Spinal cord (tissue), 10 donors: Measurements from ENCODE around the gene CDIP1. TPM values are rescaled to one million over a fixed set of nuclear protein-coding genes. Genes with fewer than 3 reads are reported as not detected.

Experiments
- DNase-seq, 6 donors: peaks; one replicate each; pipeline versions ENCODE4 v3.0.0 to v3.0.0-alpha.2; 2013 to 2015; ENCODE audit warnings: low spot score in 6 of 6, low read depth in 4 of 6
- H3K27ac ChIP-seq: one replicate; pipeline ENCODE4 v1.5.1; 2013; ENCODE audit warnings: low read depth, low read length, control low read depth
- H3K27me3 ChIP-seq: one replicate; pipeline ENCODE4 v1.6.1; 2013; ENCODE audit warnings: low read length; ENCODE audit not compliant: control insufficient read depth, insufficient read depth
- H3K36me3 ChIP-seq: one replicate; pipeline ENCODE4 v1.6.1; 2013; ENCODE audit warnings: low read length; ENCODE audit not compliant: control insufficient read depth, insufficient read depth
- H3K4me1 ChIP-seq: one replicate; pipeline ENCODE4 v1.6.1; 2013; ENCODE audit warnings: low read length; ENCODE audit not compliant: control insufficient read depth, insufficient read depth
- H3K4me3 ChIP-seq: one replicate; pipeline ENCODE4 v1.5.1; 2013; ENCODE audit warnings: low read depth, low read length, control low read depth
- H3K9me3 ChIP-seq: one replicate; pipeline ENCODE4 v1.6.1; 2013; ENCODE audit warnings: low read length; ENCODE audit not compliant: control insufficient read depth, insufficient read depth
- WGBS: methylation state at CpG from one replicate; pipeline ENCODE4 v1.1.5; 2013; ENCODE audit warnings: missing lambda C conversion rate; ENCODE audit not compliant: insufficient coverage; 5-methylcytosine and 5-hydroxymethylcytosine counted together
- polyA plus RNA-seq, 2 donors: library from polyadenylated mRNA; unstranded; fragments of 120-200 nt; gene quantifications; one replicate each; pipeline ENCODE4 v1.2.1, GENCODE V29; 2013; ENCODE audit not compliant: insufficient read length in 2 of 2
- total RNA-seq, 2 donors: library from RNA; depleted of rRNA in 1 of 2; stranded (reverse); fragments of 120-200 nt in 1 of 2; fragments of >200 nt in 1 of 2; gene quantifications; one replicate each; pipeline versions ENCODE4 v1.2.3 to v1.2.4, GENCODE V29; 2013 to 2014
- donor health status: healthy.

The CDIP1 gene
- total and polyA plus RNA-seq, 4 donors, result 20.5 to 74.8 (median 52.0) TPM

DNA sequence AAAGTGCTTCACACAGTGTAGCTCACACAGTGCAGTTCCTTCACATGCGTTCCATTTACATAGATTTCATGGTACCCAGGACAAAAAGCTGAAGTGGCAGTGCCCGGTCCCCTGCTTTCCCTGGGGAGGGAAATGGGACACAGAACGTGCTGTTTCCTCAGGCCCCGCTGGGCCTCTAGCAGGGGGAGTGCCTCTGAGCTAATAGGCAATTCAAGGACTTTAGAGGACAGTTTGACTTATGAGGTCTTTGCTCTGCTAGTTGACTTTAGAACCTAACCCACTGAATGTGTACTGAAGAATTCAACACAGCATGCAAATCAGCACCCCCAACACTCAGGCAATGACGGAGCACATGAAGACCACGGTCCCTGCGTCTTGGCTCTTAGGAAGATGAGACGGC is 6.8 kb downstream of the CDIP1 start:
- H3K4me3 ChIP-seq, result no peak overlapping the region
- peaks cover 47% of the 10 kb centered on the region for H3K4me1 ChIP-seq
- WGBS, result 29% methylated on average over 1 of the region's 8 CpGs
- peak in 1 of 6 donors; percentile 49 for DNase-seq
- H3K9me3 ChIP-seq, result no peaks in the 10 kb centered on the region
- peak overlapping the region; percentile 40 for H3K27ac ChIP-seq
- H3K36me3 ChIP-seq, result peaks cover 17% of the 10 kb centered on the region
- no peaks in the 10 kb centered on the region for H3K27me3 ChIP-seq

DNA sequence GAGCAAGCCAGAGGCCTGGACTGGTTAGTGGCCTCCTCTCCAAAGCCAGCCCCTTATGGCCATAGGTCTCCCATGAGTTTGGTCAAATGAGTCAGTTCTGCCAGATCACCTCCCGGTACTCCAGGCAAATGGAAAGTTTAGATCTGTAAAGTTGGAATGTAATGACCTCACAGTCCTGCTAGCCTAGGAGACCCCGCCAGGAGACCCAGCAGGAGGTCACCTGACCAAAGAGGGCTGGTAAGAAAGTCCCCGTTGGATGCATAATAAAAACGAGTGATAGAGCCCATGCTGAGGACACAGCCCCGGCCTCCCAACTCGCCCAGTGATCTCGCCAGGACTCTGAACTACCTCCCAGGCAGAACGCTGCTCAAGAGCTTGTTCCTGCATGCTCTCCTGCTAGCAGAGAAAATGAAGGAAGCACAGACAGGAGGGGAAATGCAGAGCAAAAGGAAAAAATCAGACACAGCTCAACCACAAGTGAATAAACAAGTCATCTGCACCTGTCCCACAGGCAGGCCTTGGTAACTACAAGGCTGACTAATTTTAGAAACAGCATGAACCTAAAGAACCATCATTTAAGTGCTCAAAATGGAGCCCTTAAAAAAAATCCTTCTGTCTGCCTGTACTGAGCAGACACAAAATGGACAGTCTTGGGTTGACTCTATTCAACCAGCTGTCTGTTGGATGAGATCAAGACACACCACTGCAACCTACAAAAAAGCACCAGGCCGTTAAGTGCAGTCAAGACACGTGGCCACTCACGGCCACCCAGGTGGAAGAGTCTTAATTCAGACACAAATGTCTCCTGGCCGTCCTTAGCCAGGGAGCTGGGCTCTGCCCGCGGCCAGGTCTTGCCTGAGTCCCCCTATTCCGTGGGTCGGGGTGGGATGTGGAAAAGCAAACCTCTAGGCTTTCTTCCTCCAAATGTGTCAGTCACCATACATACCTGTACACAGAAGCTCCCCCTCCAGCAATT is 9.2 kb downstream of the CDIP1 start:
- H3K4me1 ChIP-seq, result peaks cover 49% of the 10 kb centered on the region

DNA sequence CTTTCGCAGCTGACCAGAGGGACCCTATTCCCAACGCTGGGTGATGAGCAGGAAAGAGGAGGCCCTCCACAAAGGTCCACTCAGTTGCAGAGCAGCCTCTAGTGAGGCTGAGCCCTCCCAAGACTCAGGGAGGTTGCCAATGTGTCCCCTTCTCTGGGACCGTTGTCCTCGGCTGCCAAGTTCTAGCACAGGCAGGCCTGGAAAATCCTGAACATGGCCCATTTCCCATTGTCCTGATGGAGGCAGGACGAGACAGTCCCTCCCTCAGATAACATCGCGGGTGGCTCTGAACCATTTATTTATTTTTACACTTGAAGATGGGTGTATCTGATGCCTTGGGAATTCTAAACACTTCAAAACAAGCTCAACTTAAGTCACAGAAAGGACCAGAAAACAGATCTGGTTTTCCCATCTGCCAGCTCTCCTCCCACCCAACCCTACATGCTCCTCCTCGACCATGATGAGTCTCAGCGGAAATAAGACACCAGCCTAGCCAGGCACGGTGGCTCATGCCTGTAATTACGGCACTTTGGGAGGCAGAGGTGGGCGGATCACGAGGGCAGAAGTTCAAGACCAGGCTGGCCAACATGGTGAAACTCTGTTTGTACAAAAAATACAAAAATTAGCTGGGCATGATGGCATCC is 12.8 kb downstream of the CDIP1 start:
- WGBS, result 89% methylated on average over 10 of the region's 13 CpGs
- Histone ChIP-seq H3K9me3 (no peaks in the 10 kb centered on the region), H3K27me3 (no peaks in the 10 kb centered on the region), H3K27ac (no peak overlapping the region), H3K4me1 (peaks cover 58% of the 10 kb centered on the region), H3K4me3 (no peak overlapping the region), H3K36me3 (peaks cover 10% of the 10 kb centered on the region)
- no peak for DNase-seq

More for the DNA sequence above, 9.2 kb downstream of the CDIP1 start:
- DNase-seq, result no peak
- Histone ChIP-seq H3K4me3 (no peak overlapping the region), H3K27me3 (no peaks in the 10 kb centered on the region), H3K9me3 (no peaks in the 10 kb centered on the region), H3K36me3 (peaks cover 16% of the 10 kb centered on the region), H3K27ac (no peak overlapping the region)
- WGBS, result 51% methylated on average over 10 of the region's 16 CpGs

DNA sequence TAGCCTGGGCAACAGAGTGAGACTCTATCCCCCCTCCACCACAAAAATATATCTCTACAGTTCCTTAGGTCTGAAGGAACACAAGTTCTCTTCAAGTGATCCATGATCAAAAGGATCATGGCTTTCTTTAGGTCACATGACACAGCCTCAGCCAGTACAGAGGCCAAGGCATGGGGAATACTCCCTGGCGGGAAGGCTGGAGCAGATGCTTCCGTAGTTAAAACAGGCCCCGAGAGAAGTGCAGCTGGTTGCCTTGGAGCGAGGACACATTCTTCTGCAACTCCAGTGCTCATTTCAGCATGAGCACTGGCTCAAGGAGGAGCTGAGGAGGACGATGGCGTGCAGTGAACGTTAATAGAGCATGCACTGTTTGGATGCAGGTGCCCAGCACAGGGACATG is 13.5 kb downstream of the CDIP1 start:
- Histone ChIP-seq H3K36me3 (peaks cover 10% of the 10 kb centered on the region), H3K27ac (no peak overlapping the region), H3K27me3 (no peaks in the 10 kb centered on the region), H3K4me1 (peaks cover 58% of the 10 kb centered on the region), H3K4me3 (no peak overlapping the region), H3K9me3 (no peaks in the 10 kb centered on the region)
- 30% methylated on average over 7 of the region's 7 CpGs for WGBS
- DNase-seq, result peak in 2 of 6 donors; percentile 52 to 55

DNA sequence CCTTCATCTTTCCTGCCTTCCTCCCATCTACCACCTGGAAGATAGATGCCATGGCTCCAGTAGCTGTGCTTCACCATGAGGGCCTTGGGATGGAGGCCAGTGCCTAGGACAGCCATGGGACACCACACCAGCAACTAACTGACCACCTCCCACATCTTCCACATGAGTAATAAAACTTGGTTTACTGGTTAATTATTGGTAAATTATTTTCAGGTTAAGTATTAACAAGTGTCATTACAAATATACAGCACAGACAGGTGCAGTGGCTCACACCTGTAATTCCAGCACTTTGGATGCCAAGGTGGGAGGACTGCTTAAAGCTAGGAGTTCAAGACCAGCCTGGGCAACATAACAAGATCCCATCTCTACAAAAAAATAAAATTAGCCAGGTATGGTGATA is 14.0 kb downstream of the CDIP1 start:
- Histone ChIP-seq H3K4me1 (peaks cover 58% of the 10 kb centered on the region), H3K36me3 (peaks cover 10% of the 10 kb centered on the region), H3K27me3 (no peaks in the 10 kb centered on the region), H3K27ac (peak overlapping the region; percentile 87), H3K4me3 (no peak overlapping the region), H3K9me3 (no peaks in the 10 kb centered on the region)
- no peak for DNase-seq

DNA sequence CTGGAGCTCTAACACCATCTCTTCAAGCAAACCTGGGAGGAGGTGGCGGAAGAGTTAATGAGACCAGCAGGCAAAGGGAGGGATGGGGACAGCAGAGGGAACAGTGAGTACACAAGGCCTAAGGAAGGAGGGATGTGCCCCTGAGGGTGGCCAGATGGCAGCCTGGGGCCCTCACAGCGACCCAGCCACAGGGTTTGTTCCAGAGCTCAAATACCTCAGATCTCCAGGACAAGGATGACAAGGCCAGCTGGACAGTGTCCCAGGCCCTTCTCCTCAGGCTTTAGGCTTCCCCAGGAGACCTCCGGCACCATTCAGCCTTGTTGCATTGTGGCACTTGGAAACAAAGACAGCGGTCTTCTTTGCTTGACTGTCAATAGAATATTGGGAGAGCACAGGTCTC is 14.9 kb downstream of the CDIP1 start:
- no peaks in the 10 kb centered on the region for H3K9me3 ChIP-seq
- no peak overlapping the region for H3K4me3 ChIP-seq
- peaks cover 10% of the 10 kb centered on the region for H3K36me3 ChIP-seq
- WGBS, result 58% methylated on average over 4 of the region's 4 CpGs
- peak overlapping the region; percentile 87 for H3K27ac ChIP-seq
- peak in 1 of 6 donors; percentile 56 for DNase-seq
- peaks cover 52% of the 10 kb centered on the region for H3K4me1 ChIP-seq
- no peaks in the 10 kb centered on the region for H3K27me3 ChIP-seq

DNA sequence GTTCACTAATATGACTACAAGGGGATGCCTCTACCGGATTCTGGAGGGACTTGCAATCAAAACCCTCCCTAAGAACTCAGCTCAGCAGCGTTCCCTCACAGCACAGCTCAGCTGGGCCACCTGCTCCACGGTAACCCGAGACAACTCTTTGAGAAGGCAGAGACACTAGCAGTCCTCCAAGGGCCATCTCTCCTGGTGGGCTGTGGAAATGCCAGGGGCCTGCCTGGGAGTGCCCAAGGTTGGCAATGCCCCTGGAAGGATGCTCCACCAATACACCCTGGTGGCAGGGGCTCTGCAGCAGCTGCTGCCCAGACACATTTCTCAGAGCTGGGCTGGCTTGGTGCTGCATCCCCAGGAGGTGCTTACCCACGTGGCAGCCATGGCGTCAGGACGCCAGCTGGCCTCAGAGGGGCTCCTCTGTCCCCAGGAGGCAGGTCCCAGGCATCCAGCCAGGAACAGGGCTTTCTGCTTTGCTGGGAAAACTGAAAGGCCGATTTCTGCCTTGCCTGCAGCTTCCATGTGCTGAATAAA is 16.5 kb downstream of the CDIP1 start:
- Histone ChIP-seq H3K27me3 (no peaks in the 10 kb centered on the region), H3K4me1 (peaks cover 65% of the 10 kb centered on the region), H3K27ac (peak overlapping the region; percentile 87), H3K36me3 (peaks cover 12% of the 10 kb centered on the region), H3K4me3 (no peak overlapping the region), H3K9me3 (no peaks in the 10 kb centered on the region)
- WGBS, result 17% methylated on average over 8 of the region's 8 CpGs
- DNase-seq, result peak; percentile 65 to 97 (median 87)

DNA sequence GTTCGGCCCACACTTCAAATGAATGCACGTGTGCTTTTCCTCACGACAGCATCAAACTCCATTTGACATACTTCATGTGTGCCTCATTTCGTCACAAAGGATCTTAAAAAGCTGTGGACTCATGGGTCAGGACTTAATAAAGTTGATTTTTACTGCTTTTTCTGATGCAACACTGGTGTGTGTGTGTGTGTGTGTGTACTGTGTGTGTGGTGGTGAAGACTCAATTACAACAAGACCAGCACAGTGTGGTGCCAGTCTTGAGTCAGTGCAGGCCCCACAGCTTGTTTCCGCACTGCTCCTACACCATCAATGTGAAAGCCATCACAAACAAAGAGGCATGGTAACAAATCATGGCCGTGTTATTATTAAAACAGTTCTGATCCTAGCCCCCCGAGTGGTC is 17.7 kb downstream of the CDIP1 start:
- WGBS, result 45% methylated on average over 3 of the region's 7 CpGs
- no peaks in the 10 kb centered on the region for H3K9me3 ChIP-seq
- H3K27ac ChIP-seq, result peak overlapping the region; percentile 87
- H3K4me1 ChIP-seq, result peaks cover 61% of the 10 kb centered on the region
- H3K4me3 ChIP-seq, result no peak overlapping the region
- DNase-seq, result peak in 1 of 6 donors; percentile 44
- peaks cover 12% of the 10 kb centered on the region for H3K36me3 ChIP-seq
- H3K27me3 ChIP-seq, result no peaks in the 10 kb centered on the region

DNA sequence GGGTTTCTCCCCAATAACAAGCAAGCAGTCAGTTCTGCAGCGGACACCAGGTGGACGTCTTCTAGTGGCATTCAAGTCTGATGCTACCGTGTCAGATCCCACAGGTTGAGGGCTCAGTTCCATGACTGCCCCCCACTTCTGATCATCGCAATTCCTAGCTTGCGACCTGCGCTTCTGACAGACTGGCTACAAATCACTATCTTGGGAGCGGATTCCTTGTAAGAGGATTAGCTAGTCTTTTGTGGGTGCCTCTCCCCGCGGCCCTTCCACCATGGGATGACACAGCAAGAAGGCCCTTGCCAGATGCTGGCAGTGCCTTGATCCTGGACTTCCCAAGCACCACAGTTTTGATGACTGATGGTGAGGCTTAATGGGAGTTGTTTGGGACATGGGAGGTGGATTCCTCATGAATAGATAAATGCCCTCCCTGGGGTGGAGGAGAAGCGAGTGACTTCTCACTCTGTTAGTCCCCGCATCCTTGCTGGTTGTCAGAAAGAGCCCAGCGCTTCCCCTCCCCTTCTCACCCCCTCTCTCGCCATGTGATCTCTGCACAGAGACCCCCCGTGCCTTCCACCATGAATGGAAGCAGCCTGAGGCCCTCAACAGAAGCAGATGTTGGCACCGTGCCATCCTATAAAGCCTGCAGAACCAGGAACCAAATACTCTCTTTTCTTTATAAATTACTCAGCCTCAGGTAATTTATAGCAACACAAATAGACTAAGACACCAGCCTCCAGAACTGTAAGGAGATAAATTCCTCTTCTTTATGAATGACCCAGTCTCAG is 19.1 kb downstream of the CDIP1 start:
- 81% methylated on average over 9 of the region's 15 CpGs for WGBS
- H3K27ac ChIP-seq, result no peak overlapping the region
- peaks cover 11% of the 10 kb centered on the region for H3K36me3 ChIP-seq
- H3K9me3 ChIP-seq, result no peaks in the 10 kb centered on the region
- H3K4me1 ChIP-seq, result peaks cover 53% of the 10 kb centered on the region
- DNase-seq, result no peak
- no peak overlapping the region for H3K4me3 ChIP-seq
- no peaks in the 10 kb centered on the region for H3K27me3 ChIP-seq
